ENCODE measurements around the gene MYDGF. TPM values are rescaled to one million over a fixed set of nuclear protein-coding genes. Genes with fewer than 3 reads are reported as not detected.

MYDGF gene
- total RNA-seq, 1 donor from 2014 or later, result 48.8 TPM

GRCh38 chr19:4619668-4620294, 50.4 kb downstream of the MYDGF start:
- Mint-ChIP-seq H3K9me3 (no peaks in the 10 kb centered on the region), H3K4me3 (no peak overlapping the region), H3K36me3 (ENCODE audit: low read depth) (no peaks in the 10 kb centered on the region), H3K27me3 (ENCODE audit: low read depth) (peaks cover 5% of the 10 kb centered on the region), H3K27ac (ENCODE audit: unreplicated experiment) (no peak overlapping the region), H3K4me1 (peaks cover 17% of the 10 kb centered on the region)
- TF ChIP-seq CTCF (conservative IDR thresholded peaks at IDR 0.05), result no peak
- DNase-seq (ENCODE audit: low read depth, low spot score), result no peak

- peaks cover 5% of the 10 kb centered on the region for H3K27me3 Mint-ChIP-seq (ENCODE audit: low read depth)
- TF ChIP-seq CTCF (conservative IDR thresholded peaks at IDR 0.05), result no peak
- H3K36me3 Mint-ChIP-seq (ENCODE audit: low read depth), result no peaks in the 10 kb centered on the region
- H3K27ac Mint-ChIP-seq (ENCODE audit: unreplicated experiment), result no peak overlapping the region
- no peak overlapping the region for H3K4me3 Mint-ChIP-seq
- no peak for DNase-seq (ENCODE audit: low read depth, low spot score)
- H3K4me1 Mint-ChIP-seq, result peaks cover 13% of the 10 kb centered on the region
- no peaks in the 10 kb centered on the region for H3K9me3 Mint-ChIP-seq
Measured at GRCh38 chr19:4618019-4618418, 52.1 kb downstream of the MYDGF start.

GRCh38 chr19:4613254-4613751, 56.8 kb downstream of the MYDGF start:
- no peak for TF ChIP-seq CTCF (conservative IDR thresholded peaks at IDR 0.05)
- DNase-seq (ENCODE audit: low read depth, low spot score), result no peak
- Mint-ChIP-seq H3K27ac (ENCODE audit: unreplicated experiment) (peak overlapping the region; percentile 62), H3K4me3 (no peak overlapping the region), H3K9me3 (no peaks in the 10 kb centered on the region), H3K4me1 (peaks cover 18% of the 10 kb centered on the region), H3K36me3 (ENCODE audit: low read depth) (no peaks in the 10 kb centered on the region), H3K27me3 (ENCODE audit: low read depth) (peaks cover 6% of the 10 kb centered on the region)

GRCh38 chr19:4609878-4610511, 60.1 kb downstream of the MYDGF start:
- Mint-ChIP-seq H3K4me3 (no peak overlapping the region), H3K27me3 (ENCODE audit: low read depth) (peaks cover 8% of the 10 kb centered on the region), H3K4me1 (peaks cover 16% of the 10 kb centered on the region), H3K27ac (ENCODE audit: unreplicated experiment) (no peak overlapping the region), H3K36me3 (ENCODE audit: low read depth) (no peaks in the 10 kb centered on the region), H3K9me3 (no peaks in the 10 kb centered on the region)
- no peak for DNase-seq (ENCODE audit: low read depth, low spot score)
- no peak for TF ChIP-seq CTCF (conservative IDR thresholded peaks at IDR 0.05)

Other genes with a start within 250 kb of the MYDGF start
- 39.5 and 40.9 TPM in 2 replicates for gene UBXN6, start 212.5 kb downstream of the MYDGF start, total RNA-seq
- gene HDGFL2, start 198.0 kb downstream of the MYDGF start, total RNA-seq, result 103 and 110 TPM in 2 replicates
- 0.30 and 0.47 TPM in 2 replicates for gene PLIN4, start 151.9 kb downstream of the MYDGF start, total RNA-seq
- 4.8 TPM in 2 replicates for gene PLIN5, start 135.1 kb downstream of the MYDGF start, total RNA-seq
- gene LRG1, start 130.3 kb downstream of the MYDGF start, total RNA-seq, result 0.09 TPM in 2 replicates
- 21.7 and 25.3 TPM in 2 replicates for gene SEMA6B, start 110.7 kb downstream of the MYDGF start, total RNA-seq
- 7.0 and 8.0 TPM in 2 replicates for gene TNFAIP8L1, start 30.8 kb downstream of the MYDGF start, total RNA-seq
- 46.8 and 48.0 TPM in 2 replicates for gene DPP9, start 53.5 kb upstream of the MYDGF start, total RNA-seq
- 16.9 and 17.3 TPM in 2 replicates for gene FEM1A, start 121.4 kb upstream of the MYDGF start, total RNA-seq
- 0.72 and 0.96 TPM in 2 replicates for gene TICAM1, start 161.4 kb upstream of the MYDGF start, total RNA-seq
- 40.3 and 42.4 TPM in 2 replicates for gene PLIN3, start 197.3 kb upstream of the MYDGF start, total RNA-seq
- not detected in 2 replicates for gene ARRDC5, start 232.6 kb upstream of the MYDGF start, total RNA-seq
- gene UHRF1, start 239.2 kb upstream of the MYDGF start, total RNA-seq, result 219 and 223 TPM in 2 replicates

Measured in neural crest cell (in vitro differentiated cells).